Endothelial cell of umbilical vein (primary cell): Measurements from ENCODE around the gene BMPR1B. TPM values are rescaled to one million over a fixed set of nuclear protein-coding genes. Genes with fewer than 3 reads are reported as not detected.

Source experiments
- BruUV-seq: library from RNA; stranded (reverse); fragments of 400-500 nt; replicated peaks from 2 replicates; lab custom pipeline; 2021; lab: Mats Ljungman, UMichigan
- CTCF ChIA-PET: fragments of 300-600, 350-600 bp; sonication (Branson Sonifier 250); formaldehyde crosslinking; loops from one replicate; lab custom pipeline; 2021; ENCODE audit warnings: antibody characterized with exemption, inconsistent platforms; lab: Charles Lee
- POLR2A ChIA-PET: fragments of 300-600, 350-600 bp; sonication (Branson Sonifier 250); formaldehyde crosslinking; loops from one replicate; lab custom pipeline; 2021; ENCODE audit warnings: antibody characterized with exemption, inconsistent platforms; lab: Charles Lee
- DNase-seq: peaks from one replicate; pipeline ENCODE4 v3.0.0-alpha.2; 2011; ENCODE audit warnings: low read depth, low spot score
- FAIRE-seq: peaks from 2 replicates; lab custom pipeline; 2011; peaks lifted over from hg19 to GRCh38; lab: Jason Lieb, UNC
- H2AFZ ChIP-seq: 2 replicates; pipeline ENCODE4 v1.6.0; 2012; ENCODE audit warnings: low read depth, low read length, control low read depth, inconsistent platforms
- H3K27ac ChIP-seq: 2 replicates; pipeline ENCODE4 v1.5.1; 2011; ENCODE audit warnings: low read depth, mild to moderate bottlenecking, control low read depth, low read length, moderate library complexity; ENCODE audit not compliant: insufficient read depth
- H3K27me3 ChIP-seq, 2 experiments: 2 replicates each; pipeline versions ENCODE4 v1.6.0 to v1.6.1; 2011; ENCODE audit warnings: low read length in 2 of 2, mixed read lengths in 1 of 2; ENCODE audit not compliant: control insufficient read depth in 2 of 2, insufficient read depth in 2 of 2
- H3K36me3 ChIP-seq, 2 experiments: 2 replicates in 1 of 2; 3 replicates in 1 of 2; pipeline ENCODE4 v1.5.1; 2011; ENCODE audit warnings: low read length in 2 of 2, mild to moderate bottlenecking in 1 of 2, moderate library complexity in 1 of 2; ENCODE audit not compliant: control insufficient read depth in 2 of 2, insufficient read depth in 2 of 2; ENCODE audit errors: extremely low read depth in 1 of 2
- H3K4me1 ChIP-seq: 3 replicates; pipeline ENCODE4 v1.5.1; 2011; ENCODE audit warnings: mild to moderate bottlenecking, low read length; ENCODE audit not compliant: control insufficient read depth, insufficient read depth; ENCODE audit errors: extremely low read depth
- H3K4me2 ChIP-seq: 2 replicates; pipeline ENCODE4 v1.6.1; 2011; ENCODE audit warnings: low read length, control low read depth, mixed read lengths; ENCODE audit not compliant: insufficient read depth
- H3K4me3 ChIP-seq, 3 experiments: fragments of 200-600 bp in 1 of 3; sonication (generic), shearing (Covaris generic) in 1 of 3; replicated peaks in 1 of 3; 2 replicates each; pipeline ENCODE4 v1.5.1; 2011 to 2016; ENCODE audit warnings: control low read depth in 3 of 3, low read length in 3 of 3, mild to moderate bottlenecking in 2 of 3, inconsistent platforms in 1 of 3, low read depth in 1 of 3, moderate library complexity in 1 of 3; ENCODE audit not compliant: insufficient read depth in 1 of 3
- H3K79me2 ChIP-seq: 2 replicates; pipeline ENCODE4 v1.6.0; 2012; ENCODE audit warnings: low read length, inconsistent platforms; ENCODE audit not compliant: control insufficient read depth, insufficient read depth
- H3K9ac ChIP-seq: replicated peaks from 2 replicates; pipeline ENCODE3; 2011; ENCODE audit warnings: low read length, control low read depth; ENCODE audit not compliant: insufficient read depth; ENCODE audit errors: extremely low read depth
- H3K9me1 ChIP-seq: replicated peaks from 3 replicates; pipeline ENCODE4 v1.6.0; 2011; ENCODE audit warnings: mild to moderate bottlenecking, low read length; ENCODE audit not compliant: control insufficient read depth, insufficient read depth; ENCODE audit errors: extremely low read depth
- H3K9me3 ChIP-seq: replicated peaks from 2 replicates; pipeline ENCODE4 v1.5.1; 2012; ENCODE audit warnings: low read length, inconsistent platforms; ENCODE audit not compliant: control insufficient read depth, insufficient read depth
- H4K20me1 ChIP-seq: replicated peaks from 2 replicates; pipeline ENCODE3; 2011; ENCODE audit warnings: mild to moderate bottlenecking, low read length; ENCODE audit not compliant: control insufficient read depth, insufficient read depth; ENCODE audit errors: extremely low read depth
- EZH2 ChIP-seq: IDR thresholded peaks from 2 replicates; pipeline ENCODE4 v1.6.1; 2012; ENCODE audit warnings: borderline replicate concordance, low read depth, mild to moderate bottlenecking, moderate library complexity, low read length, inconsistent platforms; ENCODE audit not compliant: severe bottlenecking
- FOS ChIP-seq: IDR thresholded peaks from 2 replicates; pipeline ENCODE4 v1.6.1; 2011; ENCODE audit warnings: mild to moderate bottlenecking, low read length, moderate library complexity, borderline replicate concordance; ENCODE audit not compliant: insufficient read depth
- GATA2 ChIP-seq: IDR thresholded peaks from 2 replicates; pipeline ENCODE4 v1.7.0; 2011; ENCODE audit warnings: low read depth, mild to moderate bottlenecking, moderate library complexity, mixed read lengths, low read length; ENCODE audit not compliant: insufficient read length, insufficient read depth
- JUN ChIP-seq: IDR thresholded peaks from 2 replicates; pipeline ENCODE4 v1.6.1; 2011; ENCODE audit warnings: borderline replicate concordance, low read depth; ENCODE audit not compliant: insufficient read length, insufficient read depth
- MAX ChIP-seq: IDR thresholded peaks from 2 replicates; pipeline ENCODE4 v1.6.1; 2011; ENCODE audit not compliant: insufficient read depth, insufficient read length
- MYC ChIP-seq: IDR thresholded peaks from one replicate; pipeline ENCODE4 v1.6.1; 2011; ENCODE audit warnings: mild to moderate bottlenecking, low read depth, low read length
- POLR2A ChIP-seq: IDR thresholded peaks from 2 replicates; pipeline ENCODE4 v1.6.1; 2012; ENCODE audit warnings: low read depth, mild to moderate bottlenecking, control low read depth, low read length
- POLR2AphosphoS5 ChIP-seq: IDR thresholded peaks from 2 replicates; pipeline ENCODE4 v1.6.1; 2012; ENCODE audit warnings: low read depth, mild to moderate bottlenecking, control low read depth, low read length, moderate library complexity; ENCODE audit not compliant: insufficient read depth
- dilution Hi-C: fragments of 300-500 bp; cut with MboI; formaldehyde crosslinking; loops from one replicate; pipeline ENCODE4 v1.15.0; 2019; ENCODE audit warnings: low sequenced_read_pairs; ENCODE audit not compliant: extremely low pct_ligation_motif_present
- intact Hi-C: fragments of 100-400 bp; cut with micrococcal nuclease; formaldehyde crosslinking; loops from one replicate; pipeline ENCODE4 v1.10.0; 2022
- polyA plus RNA-seq, 4 experiments: library from polyadenylated mRNA; depleted of rRNA in 3 of 4; stranded (reverse) in 3 of 4; unstranded in 1 of 4; fragments of >200 nt; gene quantifications; 2 replicates each; pipeline versions ENCODE4 v1.2.1 to v1.2.3, GENCODE V29; 2011 to 2012; ENCODE audit warnings: missing spikeins in 1 of 4
- total RNA-seq: library from RNA; stranded (reverse); gene quantifications from 2 replicates; pipeline ENCODE4 v1.2.3, GENCODE V29; 2021
- TF ChIP-seq, protein P1 (sequence below), 2 donors: IDR thresholded peaks; 1 replicate in 1 of 2; 2 replicates in 1 of 2; pipeline ENCODE4 v1.5.1; 2011; ENCODE audit warnings: low read length in 2 of 2, mild to moderate bottlenecking in 2 of 2, moderate library complexity in 2 of 2, control low read depth in 1 of 2, inconsistent platforms in 1 of 2, low read depth in 1 of 2; ENCODE audit not compliant: insufficient read depth in 1 of 2; ENCODE audit errors: extremely low read depth in 1 of 2

BMPR1B gene
- total and polyA plus RNA-seq, 2 donors (not counting 3 experiments of a cell fraction or from before 2014, with no cell fraction given) = 0.28 to 2.1 TPM

DNA sequence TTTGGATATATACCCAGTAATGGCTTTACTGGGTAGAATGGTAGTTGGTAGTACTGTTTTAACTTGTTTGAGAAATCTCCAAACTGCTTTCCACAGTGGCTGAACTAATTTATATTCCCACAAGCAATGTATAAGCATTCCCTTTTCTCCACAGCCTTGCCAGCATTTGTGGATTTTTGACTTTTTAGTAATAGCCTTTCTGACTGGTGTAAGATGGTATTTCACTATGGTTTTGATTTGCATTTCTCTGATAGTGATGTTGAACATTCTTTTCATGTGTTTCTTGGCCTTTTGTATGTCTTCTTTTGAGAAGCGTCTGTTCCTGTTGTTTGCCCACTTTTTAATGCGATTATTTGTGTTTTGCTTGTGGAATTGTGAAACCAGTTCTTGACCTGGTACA lies 290.5 kb downstream of the BMPR1B start:
- no TSS peak for BruUV-seq

DNA sequence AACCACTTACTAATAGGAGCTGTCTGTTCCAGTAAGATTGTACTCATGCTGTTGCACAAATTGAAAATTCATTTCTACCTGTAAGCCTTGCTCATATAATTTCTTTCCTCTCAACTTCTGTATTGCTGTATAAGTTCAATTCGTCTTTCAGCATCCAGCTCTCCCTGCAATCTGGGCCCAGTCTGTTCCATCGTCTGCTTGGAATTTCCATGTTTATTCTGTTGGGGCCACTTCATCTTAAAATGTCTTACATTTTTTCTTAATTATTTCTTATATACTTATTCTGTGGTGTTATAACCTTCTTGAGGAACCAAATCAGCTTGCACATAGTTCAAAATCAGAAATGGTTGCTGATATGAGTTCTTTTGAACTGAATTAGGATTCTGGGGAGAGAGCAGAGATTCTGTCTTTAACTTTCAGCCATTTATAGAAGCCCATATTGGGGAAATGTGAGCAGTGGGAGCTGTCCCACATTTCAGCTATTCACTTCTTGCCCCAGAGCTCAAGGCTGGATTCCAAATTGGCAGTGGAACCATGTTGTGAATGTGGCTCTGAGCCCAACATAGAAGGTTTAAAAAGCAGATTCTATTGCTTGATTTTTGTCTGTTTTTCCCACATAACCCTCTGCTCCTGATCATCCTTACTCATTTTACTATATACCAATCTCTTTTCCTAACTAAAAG lies 291.9 kb downstream of the BMPR1B start:
- POLR2A ChIA-PET = no interaction called here
- Histone ChIP-seq H3K27me3 (no peaks in the 10 kb centered on the region), H3K36me3 (no peaks in the 10 kb centered on the region), H4K20me1 (no peaks in the 10 kb centered on the region), H3K4me3 (no peak overlapping the region), H3K9me1 (no peaks in the 10 kb centered on the region), H3K9me3 (no peaks in the 10 kb centered on the region), H3K4me1 (no peaks in the 10 kb centered on the region), H3K27ac (no peak overlapping the region), H2AFZ (no peak overlapping the region), H3K79me2 (no peaks in the 10 kb centered on the region), H3K9ac (no peak overlapping the region), H3K4me2 (no peak overlapping the region)
- dilution Hi-C loops = no loop called here
- TF ChIP-seq JUN (no peak), EZH2 (no peak), POLR2AphosphoS5 (no peak), POLR2A (no peak), GATA2 (no peak), MYC (no peak), FOS (no peak), MAX (no peak)
- TF ChIP-seq, protein P1, sequence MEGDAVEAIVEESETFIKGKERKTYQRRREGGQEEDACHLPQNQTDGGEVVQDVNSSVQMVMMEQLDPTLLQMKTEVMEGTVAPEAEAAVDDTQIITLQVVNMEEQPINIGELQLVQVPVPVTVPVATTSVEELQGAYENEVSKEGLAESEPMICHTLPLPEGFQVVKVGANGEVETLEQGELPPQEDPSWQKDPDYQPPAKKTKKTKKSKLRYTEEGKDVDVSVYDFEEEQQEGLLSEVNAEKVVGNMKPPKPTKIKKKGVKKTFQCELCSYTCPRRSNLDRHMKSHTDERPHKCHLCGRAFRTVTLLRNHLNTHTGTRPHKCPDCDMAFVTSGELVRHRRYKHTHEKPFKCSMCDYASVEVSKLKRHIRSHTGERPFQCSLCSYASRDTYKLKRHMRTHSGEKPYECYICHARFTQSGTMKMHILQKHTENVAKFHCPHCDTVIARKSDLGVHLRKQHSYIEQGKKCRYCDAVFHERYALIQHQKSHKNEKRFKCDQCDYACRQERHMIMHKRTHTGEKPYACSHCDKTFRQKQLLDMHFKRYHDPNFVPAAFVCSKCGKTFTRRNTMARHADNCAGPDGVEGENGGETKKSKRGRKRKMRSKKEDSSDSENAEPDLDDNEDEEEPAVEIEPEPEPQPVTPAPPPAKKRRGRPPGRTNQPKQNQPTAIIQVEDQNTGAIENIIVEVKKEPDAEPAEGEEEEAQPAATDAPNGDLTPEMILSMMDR (IDR thresholded peaks at IDR 0.05; ENCODE audit: extremely low read depth in 1 of 2, insufficient read depth in 1 of 2, low read depth in 1 of 2, low read length in 2 of 2) = no peak
- no TSS peak for BruUV-seq
- peak; percentile 8 for FAIRE-seq
- CTCF ChIA-PET = no interaction called here
- intact Hi-C loops = no loop called here
- DNase-seq = no peak

More for the DNA sequence above, 290.5 kb downstream of the BMPR1B start:
- TF ChIP-seq JUN = no peak
- TF ChIP-seq POLR2A = no peak
- FAIRE-seq (no peak), DNase-seq (no peak)
- Histone ChIP-seq H3K36me3 (no peaks in the 10 kb centered on the region), H3K4me3 (no peak overlapping the region), H3K9ac (no peak overlapping the region), H2AFZ (no peak overlapping the region), H3K9me3 (no peaks in the 10 kb centered on the region), H3K27ac (no peak overlapping the region), H3K27me3 (no peaks in the 10 kb centered on the region), H4K20me1 (no peaks in the 10 kb centered on the region), H3K4me2 (no peak overlapping the region), H3K79me2 (no peaks in the 10 kb centered on the region), H3K4me1 (no peaks in the 10 kb centered on the region), H3K9me1 (no peaks in the 10 kb centered on the region)
- intact Hi-C loops (no loop called here), dilution Hi-C loops (no loop called here)
- POLR2A ChIA-PET = no interaction called here
- CTCF ChIA-PET = no interaction called here
